EL (cell line): Measurements from ENCODE around the gene BRD7.
A peak's percentile ranks its signal among the peaks of the same experiment; 100 is the strongest.
"Not testable (repeated sequence)": the region's sequence is repeated elsewhere in the genome, so short reads cannot be mapped to it uniquely, and the experiment has no call there.

Experiments used
- DNase-seq: peaks from one replicate; pipeline ENCODE4 v3.0.0-alpha.2; 2016

The BRD7 gene

DNA sequence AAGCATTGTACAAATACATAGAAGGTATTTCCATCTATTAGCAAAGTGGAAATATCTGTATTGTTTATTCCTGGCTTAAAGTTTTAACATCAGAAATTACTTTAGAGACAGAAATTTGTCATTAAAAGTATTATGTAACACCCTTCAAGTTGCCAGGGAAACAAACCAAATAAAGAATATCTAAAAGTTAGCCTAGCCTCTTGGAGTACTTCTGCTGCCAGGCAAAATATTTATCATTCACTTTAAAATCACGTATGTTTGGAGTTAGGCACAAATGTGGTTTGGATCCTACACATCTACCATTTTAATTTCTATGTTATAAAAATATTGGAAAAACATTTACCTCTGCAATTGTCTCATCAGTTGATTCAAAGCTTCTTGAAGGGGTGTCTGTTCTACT lies 14.7 kb downstream of the BRD7 start:
- no peak for DNase-seq

DNA sequence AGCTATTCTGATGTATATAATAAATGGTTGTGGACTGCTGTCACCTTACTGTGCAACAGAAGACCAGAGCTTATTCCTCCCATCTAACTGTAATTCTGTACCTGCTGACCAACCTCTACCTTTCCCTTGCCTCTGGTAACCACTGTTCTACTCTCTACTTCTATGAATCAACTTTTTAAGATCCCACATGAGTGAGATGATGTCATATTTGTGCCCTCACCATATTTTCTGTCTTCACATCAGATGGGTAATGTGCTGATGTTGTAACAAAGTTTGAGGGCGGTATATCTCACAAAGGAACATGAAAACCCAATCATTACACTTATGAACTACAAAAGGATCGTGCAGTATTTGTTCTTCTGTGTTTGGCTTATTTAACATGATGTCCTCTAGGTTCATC lies 16.8 kb downstream of the BRD7 start:
- no peak for DNase-seq

DNA sequence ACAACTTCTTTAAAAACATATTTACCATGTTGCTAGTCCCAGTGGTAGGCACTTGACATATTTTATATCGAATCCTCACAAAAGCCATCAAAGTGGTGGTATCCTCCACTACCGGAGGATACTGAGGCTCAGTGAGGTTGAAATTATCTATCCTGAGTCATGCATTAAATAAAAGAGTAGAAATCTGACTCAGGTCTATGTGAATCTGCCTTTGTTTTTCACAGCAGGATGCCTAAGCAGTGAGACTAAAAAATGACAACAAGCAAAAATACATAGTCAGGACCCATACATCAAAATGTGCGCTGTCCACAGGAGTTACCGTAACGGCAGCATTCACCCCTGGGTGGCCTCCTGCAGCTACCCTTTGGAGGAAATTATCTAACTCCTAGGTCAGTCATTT lies 17.7 kb downstream of the BRD7 start:
- DNase-seq, result no peak

DNA sequence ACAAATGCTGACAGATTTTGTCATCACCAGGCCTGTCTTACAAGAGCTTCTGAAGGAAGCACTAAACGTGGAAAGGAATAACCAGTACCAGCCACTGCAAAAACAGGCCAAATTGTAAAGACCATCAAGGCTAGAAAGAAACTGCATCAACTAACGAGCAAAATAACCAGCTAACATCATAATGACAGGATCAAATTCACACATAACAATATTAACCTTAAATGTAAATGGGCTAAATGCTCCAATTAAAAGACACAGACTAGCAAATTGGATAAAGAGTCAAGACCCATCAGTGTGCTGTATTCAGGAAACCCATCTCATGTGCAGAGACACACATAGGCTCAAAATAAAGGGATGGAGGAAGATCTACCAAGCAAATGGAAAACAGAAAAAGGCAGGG lies 23.6 kb downstream of the BRD7 start:
- not testable (repeated sequence) for DNase-seq

DNA sequence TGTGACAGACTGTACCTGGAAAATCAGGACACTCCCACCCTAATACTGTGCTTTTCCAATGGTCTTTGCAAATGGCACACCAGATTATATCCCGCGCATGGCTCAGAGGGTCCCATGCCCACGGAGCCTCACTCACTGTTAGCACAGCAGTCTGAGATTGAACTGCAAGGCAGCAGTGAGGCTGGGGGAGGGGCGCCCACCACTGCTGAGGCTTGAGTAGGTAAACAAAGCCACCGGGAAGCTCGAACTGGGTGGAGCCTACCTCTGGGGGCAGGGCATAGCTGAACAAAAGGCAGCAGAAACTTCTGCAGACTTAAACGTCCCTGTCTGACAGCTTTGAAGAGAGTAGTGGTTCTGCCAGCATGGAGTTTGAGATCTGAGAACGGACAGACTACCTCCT lies 25.2 kb downstream of the BRD7 start:
- not testable (repeated sequence) for DNase-seq

DNA sequence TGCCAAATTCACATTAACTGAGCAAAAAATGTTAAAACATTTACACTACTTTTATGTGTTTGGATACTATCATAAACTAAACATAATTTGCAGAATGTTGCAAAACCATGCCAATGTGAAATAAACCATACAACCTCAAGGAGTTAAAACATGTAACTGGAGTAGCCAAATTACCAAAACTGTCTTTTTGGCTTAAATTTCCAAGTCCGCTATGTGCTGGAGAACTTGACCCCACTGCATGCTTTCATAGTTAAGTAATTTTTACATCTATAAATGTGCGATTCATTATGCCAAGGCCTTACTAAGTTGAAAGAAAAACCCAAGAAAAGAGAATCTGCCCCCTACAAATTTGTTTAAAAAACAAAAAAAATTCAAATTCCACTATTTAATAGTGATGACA lies 28.2 kb downstream of the BRD7 start:
- DNase-seq, result no peak

DNA sequence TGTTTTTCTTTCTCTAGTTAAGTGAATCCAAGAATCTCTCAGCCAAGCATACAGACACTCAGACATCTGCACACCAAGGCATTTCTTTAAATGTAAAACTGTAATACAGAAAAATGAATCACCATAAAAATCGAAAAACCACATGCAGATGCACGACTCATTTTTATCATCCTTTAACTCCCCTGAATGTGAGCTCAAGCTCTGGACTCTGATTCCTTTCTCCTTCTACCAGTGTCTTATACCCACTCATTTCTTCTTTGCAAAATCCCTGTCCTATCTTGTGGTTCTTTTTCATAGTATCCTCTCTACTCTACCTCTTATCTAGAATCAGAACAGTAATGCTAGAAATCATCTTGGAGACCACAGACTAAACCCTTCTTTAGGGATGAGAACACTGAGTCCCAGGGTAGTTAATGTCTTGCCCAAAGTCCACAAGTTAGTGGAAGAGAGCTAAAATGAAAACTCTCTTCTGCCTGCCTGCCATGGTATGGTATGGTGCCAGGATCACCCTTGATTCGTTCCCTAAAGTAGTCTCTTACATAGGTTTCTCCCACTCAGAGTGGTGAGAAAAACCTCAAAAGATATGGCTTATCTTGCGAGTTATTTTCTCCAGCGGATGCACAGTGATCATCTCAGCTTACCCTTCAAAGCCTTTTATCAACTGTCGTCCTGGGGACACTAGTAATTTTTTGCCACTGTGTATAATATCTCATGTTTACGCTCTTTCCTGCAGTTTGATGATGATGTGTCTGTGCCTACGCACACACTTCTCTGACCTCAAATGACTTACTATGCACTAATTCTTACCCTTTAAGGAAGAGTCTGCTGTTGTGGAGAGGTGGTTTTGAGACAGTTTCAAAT lies 30.2 kb downstream of the BRD7 start:
- peak; percentile 8 for DNase-seq

DNA sequence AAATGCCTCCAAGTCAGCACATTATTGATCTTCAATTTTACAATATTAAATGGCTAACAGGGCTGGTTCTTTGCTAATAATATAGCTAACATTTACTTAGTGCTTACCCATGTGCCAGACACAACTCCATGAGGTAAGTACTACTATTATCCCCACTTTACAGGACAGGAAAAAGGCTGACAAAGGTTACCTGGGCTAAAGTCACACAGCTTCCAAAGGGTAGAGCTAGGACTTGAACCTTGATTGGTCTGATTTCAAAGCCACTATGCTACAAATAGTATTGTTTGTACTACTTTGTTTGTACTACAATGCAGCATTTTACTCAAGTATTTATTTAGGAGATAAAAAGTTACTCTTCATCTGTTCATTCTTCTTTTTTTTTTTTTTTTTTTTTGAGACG lies 31.9 kb downstream of the BRD7 start:
- DNase-seq, result no peak

DNA sequence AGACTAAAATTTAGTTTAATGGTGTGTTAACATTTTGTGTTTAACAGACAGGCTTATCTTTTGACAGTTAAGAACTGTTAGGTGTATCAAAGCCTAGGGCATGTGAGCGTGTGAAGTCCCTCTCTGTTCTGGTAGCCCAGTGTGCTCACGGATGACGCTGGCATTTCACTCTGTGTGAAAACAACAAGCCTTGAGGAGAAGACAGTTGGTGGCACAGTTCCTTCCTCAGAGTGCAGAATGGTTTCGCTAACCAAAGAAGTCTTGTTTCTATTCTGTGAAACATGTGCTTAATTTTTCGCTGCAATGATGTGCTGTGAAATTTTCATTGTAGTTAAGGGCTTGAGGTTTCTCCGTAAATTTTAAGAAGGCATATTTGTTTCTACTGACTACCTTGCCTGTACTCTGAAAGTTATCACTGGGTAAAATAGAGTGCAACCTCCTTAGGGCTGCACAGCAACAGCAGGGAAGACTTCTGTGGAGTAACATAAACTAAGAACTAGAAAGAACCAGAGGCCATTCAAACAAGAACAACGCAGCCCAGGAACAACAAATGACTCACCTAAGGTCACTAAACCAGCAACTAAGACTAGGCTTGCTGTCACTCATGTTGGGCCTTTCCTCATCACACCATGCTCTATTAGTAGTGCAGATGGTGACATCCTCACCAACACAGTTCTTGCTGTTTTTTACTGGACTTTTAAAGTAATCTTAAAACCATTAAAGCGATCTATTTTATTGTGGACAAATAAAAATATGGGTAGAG lies 33.4 kb downstream of the BRD7 start:
- no peak for DNase-seq

DNA sequence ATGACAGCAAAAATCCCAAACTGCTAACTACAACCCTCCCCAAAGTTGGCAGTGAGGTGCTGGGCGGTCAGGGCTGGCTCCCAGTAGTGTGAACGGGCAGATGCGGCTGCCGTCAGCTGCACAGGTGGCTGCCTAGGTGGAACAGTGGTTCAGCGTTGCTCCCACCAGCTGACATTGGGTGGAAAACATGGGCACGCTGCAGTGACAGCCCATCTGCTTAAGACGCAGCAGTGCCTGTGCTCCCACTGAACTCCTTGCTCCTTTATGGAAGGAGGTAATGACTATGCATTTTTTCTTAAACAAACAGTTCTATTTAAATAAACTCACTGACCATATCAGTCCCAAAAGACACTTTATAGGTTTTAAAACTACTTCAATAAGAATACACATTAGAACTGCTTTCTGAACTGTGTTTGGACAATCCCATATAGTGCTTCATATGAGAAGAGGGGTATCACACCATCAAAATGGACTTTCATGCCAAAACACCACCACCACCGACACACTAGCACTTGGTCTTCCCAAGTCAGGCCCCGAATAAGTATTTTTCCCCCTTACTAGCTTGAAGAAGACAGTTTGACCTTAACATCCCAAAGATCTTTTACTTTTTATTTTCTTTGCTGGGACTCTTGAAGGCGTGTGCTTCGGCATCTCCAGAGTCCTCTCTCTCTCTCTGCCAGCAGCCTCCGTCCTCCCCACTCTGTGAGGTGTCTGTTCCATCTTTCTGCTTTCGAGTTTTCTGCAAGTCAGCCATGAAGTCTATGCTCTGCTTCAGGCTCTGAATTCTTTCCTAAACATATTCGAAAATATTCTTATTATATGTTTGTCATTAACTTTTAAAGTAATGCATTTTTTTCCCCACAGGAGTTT lies 34.4 kb downstream of the BRD7 start:
- DNase-seq, result no peak

DNA sequence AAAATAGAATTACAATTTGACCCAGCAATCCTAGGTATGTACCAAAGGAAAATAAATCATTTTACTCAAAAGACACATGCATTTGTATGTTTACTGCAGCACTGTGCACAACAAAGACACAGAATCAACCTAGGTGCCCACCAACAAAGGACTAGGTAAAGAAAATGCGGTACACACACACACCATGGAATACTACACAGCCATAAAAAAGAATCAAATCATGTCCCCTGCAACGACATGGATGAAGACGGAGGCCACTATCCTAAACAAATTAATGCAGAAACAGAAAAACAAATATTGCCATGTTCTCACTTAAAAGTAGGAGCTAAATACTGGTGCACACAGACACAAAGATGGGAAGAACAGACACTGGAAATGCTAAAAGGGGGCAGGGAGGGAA lies 36.2 kb downstream of the BRD7 start:
- DNase-seq, result no peak

DNA sequence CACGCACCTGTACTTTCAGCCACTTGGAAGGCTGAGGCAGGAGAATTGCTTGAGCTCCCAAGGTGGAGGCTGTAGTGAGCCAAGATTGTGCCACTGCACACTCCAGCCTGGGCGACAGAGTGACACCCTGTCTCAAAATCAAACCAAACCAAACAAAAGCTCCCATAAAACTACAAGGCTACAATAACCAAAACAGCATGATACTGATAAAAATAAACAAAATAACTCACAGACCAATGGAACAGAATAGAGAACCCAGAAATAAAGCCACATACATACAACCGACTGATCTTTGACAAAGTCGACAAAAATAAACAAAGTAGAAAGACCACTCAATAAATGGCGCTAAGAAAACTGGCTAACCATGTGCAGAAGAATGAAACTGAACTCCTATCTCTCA lies 37.2 kb downstream of the BRD7 start:
- no peak for DNase-seq

DNA sequence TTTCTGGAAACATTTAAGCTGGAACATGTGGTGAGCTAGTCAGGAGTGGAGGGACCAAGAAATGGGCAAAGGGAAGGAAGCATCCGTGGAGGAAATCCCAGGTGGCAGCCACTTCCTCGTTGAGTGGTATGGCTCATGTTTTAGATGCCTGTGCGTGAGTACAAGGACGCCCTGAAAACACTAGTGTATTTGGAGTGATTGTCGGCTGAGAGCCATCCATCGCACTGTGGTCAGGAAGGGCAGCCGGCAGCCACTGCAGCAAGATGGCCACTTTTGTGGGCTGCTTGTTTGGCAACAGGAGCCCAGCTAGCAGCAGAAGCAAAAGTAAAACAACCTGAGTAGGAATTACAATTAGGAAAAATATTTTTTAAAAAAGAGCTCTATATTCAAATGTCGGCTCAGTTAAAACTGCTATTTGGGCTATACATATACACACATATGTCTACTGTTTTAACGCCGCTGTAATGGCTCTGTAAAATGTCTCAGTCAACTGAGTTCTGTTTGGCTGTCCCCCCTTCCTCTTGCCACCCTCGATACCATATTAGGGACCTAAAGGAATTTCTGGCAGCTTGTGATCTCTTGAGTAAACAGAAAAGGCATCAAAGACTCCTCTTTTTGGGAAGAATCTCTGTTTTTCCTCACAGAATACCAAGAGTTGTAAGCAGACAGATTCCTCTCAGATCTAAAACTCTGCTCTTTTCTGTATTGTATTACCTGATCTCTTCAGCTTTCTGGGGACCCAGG lies 39.2 kb downstream of the BRD7 start:
- no peak for DNase-seq

DNA sequence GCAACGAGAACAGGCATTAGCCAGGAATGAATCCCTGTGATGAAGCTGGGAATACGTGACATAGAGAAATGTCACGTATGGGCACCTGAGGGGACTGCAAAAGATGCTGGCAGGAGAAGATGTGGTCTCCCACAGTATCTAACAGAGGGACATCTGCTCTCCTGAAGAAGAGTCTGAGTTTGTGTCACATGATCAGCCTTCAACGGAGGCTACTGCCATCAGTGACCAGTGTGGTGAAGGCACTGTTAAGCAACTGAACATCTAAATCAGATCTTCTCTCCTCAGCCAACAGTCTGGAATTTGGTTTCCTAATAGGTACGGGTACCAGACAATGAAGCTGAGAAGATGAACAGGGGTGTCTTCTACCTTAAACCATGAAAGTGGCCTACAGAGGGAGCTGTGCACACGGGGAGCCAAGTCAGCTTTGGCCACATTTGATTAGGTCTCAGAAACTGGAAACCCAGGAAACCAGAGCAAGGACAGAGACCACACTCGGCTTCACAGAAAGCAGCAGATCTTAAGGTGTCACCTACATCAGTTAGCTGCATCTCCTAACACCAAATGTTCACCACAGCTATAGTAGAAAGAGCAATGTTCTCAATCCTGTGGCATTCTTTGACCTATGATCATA lies 41.8 kb downstream of the BRD7 start:
- DNase-seq, result peak; percentile 25

DNA sequence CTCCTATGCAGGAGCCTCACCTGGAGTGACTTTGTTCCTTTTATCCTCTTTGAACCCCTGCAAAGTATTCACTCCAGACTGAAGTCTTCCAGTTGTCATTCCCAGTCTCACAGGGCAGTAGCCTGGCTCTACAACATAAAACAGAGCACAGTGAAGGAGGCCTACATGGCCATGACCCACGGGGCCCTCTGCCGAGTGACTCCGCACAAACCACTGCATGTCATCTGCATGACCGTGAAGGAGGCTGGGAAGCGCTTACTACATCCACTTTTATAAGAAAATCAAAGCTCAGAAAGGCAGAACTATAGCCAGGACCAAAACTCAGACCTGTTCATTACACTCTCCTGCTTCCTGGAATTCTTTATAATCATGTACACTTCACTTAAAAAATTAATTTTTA lies 42.5 kb downstream of the BRD7 start:
- no peak for DNase-seq

DNA sequence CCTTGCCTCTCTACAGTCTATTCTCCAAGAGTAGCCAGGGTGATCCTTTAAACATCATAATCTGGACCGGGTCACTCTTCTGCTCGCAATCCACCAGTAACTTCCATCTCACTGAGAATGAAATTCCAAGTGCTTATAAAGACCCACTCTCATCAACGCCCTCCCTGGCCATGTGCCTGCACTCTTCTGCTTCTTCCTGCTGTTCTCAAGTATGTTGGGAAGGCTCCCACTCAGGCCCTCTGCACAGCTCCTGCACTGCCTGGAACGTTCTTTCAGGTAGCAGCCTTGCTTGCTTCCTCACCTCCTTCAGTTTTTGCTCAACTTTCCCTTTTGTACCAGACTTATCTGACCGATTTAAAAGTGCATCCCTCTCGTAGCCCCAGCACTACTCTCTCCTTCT lies 44.4 kb downstream of the BRD7 start:
- DNase-seq, result no peak

DNA sequence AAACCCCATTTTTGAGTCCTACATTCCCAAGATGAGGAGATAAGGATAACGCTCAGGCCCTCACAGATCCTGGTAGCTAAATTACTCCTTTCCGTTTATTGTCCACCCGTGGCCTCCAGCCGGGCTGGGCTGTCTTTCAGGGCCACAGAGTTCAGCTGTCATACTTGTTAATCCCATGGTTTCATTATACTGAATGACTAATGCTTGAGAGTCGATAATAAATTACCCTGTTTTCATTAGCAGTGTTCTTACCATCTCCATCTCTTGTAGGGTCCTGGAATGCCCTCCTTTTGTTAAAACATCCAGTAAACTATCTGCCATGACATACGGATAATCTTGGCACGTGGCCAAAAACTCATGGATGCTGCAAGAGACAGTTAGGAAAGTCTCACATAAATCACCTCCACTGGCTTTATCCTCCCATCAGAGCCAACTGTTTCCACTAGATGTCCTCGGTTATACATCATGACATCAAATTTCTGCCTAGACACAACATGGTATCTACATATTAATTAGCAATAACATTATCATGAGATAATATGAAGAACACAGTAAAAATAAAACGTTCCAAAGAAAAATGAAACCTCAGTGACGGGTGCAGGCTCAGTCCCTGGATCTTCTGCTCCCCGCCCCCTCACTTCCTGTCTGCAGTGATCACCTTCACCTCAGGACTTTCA lies 45.3 kb downstream of the BRD7 start:
- DNase-seq, result peak; percentile 48

DNA sequence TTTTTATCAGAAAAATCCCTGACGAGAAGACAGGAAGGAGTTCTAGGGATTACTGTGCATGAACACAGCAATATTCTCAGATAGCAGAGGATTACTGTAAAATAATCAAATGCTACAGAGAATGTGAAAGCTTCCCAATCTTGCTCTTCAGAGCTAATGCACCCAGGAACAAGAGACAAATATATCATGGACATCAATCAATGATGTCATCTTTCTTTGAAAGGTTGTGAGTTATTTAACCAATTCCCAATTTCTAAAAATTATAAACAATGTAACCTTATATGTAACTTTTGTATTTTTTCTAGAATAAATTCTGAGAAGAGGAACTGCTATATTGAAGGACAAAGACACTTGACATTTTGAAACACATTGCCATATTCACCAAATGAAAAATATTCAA lies 46.5 kb downstream of the BRD7 start:
- no peak for DNase-seq

DNA sequence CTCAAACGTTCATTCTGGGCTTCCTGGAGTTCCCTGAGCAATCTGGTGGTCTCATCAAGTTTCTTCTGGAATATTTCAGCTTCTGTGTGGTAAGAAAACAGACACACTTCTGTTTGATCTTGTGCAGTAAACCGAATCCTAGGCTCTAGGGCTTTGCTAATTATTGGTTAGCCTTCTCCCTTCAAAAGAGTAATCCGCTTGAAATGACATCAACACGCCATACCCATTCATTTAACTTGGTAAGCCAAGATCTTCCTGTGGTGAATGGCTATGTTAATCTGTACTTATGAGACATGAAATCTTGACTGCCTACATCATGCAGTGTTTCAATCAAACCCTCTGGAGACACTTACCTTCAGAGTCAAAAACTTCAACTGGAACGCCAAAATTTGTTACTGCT lies 48.5 kb downstream of the BRD7 start:
- no peak for DNase-seq

DNA sequence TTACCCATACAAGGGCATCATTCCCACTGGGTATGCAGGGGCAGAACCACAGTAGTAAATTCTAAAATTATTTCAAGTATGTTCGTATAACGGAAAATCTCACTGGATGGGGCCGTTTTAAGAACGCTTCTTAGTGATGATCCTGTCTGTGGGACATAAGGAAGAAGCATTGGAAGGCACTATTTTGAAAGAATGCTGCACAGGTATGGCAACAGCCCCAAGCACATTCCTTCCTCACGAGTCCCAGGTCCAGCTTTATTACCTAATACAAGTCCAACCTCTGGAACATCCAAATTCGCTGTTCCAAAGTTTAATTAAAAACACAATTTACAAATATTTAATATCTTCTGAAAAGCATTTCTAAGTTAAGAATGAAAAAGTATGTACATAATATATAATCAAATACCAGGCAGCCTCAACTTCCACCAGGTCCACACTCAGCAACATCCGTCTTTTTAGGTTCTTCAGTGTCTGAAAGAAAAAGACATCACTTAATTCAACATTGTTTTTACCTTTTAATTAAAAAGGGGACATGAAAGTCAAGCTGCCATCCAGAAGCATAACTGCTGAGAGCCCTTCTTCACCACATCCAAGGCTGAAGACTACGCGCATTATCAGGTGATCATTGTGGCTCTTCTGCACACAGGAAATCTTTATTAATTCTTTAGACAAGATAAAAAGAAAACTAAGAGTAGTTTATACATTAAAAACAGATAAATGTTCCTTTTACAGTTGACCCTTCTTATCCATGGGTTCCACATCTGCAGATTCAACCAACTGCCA lies 49.8 kb downstream of the BRD7 start:
- no peak for DNase-seq
